Adrenal gland (tissue), 12 donors: ENCODE results near the gene PDSS1. TPM values are rescaled to one million over a fixed set of nuclear protein-coding genes. Genes with fewer than 3 reads are reported as not detected.
"Not testable (repeated sequence)": the region's sequence is repeated elsewhere in the genome, so short reads cannot be mapped to it uniquely, and the experiment has no call there.

ENCODE experiments used
- DNase-seq, 7 donors: peaks; one replicate each; pipeline ENCODE4 v3.0.0-alpha.2; 2019 to 2020
- H3K27ac ChIP-seq, 5 donors: fragments of 200-600 bp; sonication (generic) in 4 of 5; 1 replicate in 3 of 5; 2 replicates in 2 of 5; pipeline versions ENCODE4 v1.5.1 to v1.8.0; 2016 to 2020; ENCODE audit warnings: mild to moderate bottlenecking in 1 of 5
- H3K27me3 ChIP-seq: fragments of 200-600 bp; 2 replicates; pipeline ENCODE4 v1.8.0; 2021
- H3K36me3 ChIP-seq, 2 donors: fragments of 200-600 bp; replicated peaks in 1 of 2; 1 replicate in 1 of 2; 2 replicates in 1 of 2; pipeline versions ENCODE4 v1.5.1 to v1.8.0; 2018 to 2022
- H3K4me1 ChIP-seq, 2 donors: fragments of 200-600 bp; replicated peaks in 1 of 2; 1 replicate in 1 of 2; 2 replicates in 1 of 2; pipeline versions ENCODE4 v1.5.1 to v1.8.0; 2018 to 2021
- H3K4me3 ChIP-seq, 4 donors: fragments of 200-600 bp; sonication (generic) in 3 of 4; one replicate each; pipeline ENCODE4 v1.5.1; 2016 to 2018
- H3K9me3 ChIP-seq, 3 donors: fragments of 200-600 bp; sonication (generic) in 1 of 3; replicated peaks in 1 of 3; 1 replicate in 2 of 3; 2 replicates in 1 of 3; pipeline versions ENCODE4 v1.5.1 to v1.8.0; 2016 to 2021
- POLR2A ChIP-seq, 2 donors: fragments of 450-650 bp; IDR thresholded peaks; one replicate each; pipeline ENCODE4 v1.6.1; 2017; ENCODE audit warnings: antibody characterized with exemption in 2 of 2, mild to moderate bottlenecking in 2 of 2, moderate library complexity in 1 of 2
- WGBS, 4 donors: extraction: QIAGEN DNeasy Blood & Tissue Kit in 2 of 4; methylation state at CpG; one replicate each; pipeline versions ENCODE4 v1.1.5 to v1.1.7; 2013 to 2017; 5-methylcytosine and 5-hydroxymethylcytosine counted together
- intact Hi-C, 2 donors: fragments of 100-400 bp; cut with DNase I; formaldehyde crosslinking; loops; one replicate each; pipeline versions ENCODE4 v1.14.1 to v1.15.0; 2022 to 2023
- polyA plus RNA-seq, 3 donors: library from polyadenylated mRNA; stranded (reverse); fragments of 200-250 nt in 2 of 3; fragments of 350-450 nt in 1 of 3; fragmentation: Illumina TruSeq in 1 of 3; extraction: RNeasy Lipid Tissue Mini Kit (QIAGEN cat#74804) in 1 of 3; gene quantifications; one replicate each; pipeline ENCODE4 v1.2.3, GENCODE V29; 2013 to 2014
- total RNA-seq, 9 donors: library from RNA; depleted of rRNA in 4 of 9; stranded (reverse); fragments of >200 nt in 4 of 9; fragments of 120-200 nt in 1 of 9; fragmentation: NEBNext Ultra II Directional in 1 of 9; extraction: Animal tissue kit (Norgen Biotek cat#: 25700) in 1 of 9; gene quantifications; one replicate each; pipeline versions ENCODE4 v1.1.0 to v1.2.4, GENCODE V29; 2013 to 2023
- TF ChIP-seq, protein P1 (sequence below), 6 experiments: fragments of 450-650 bp in 4 of 6; fragments of 200-600 bp in 2 of 6; sonication (generic) in 1 of 6; IDR thresholded peaks; 1 replicate in 5 of 6; 2 replicates in 1 of 6; pipeline versions ENCODE4 v1.5.1 to v1.8.0; 2016 to 2021; ENCODE audit warnings: antibody characterized with exemption in 6 of 6, mild to moderate bottlenecking in 2 of 6, moderate library complexity in 1 of 6
- donor health status: healthy with polysubstance abuse.
- donor health status: Bipolar disorder and iron deficiency.
- donor health status: DM: yes; HTN: yes; CAD: no.
- donor health status: DM: no; HTN: no; CAD: no.
- donor health status: DM: no; HTN: no; CAD: no.
- donor health status: DM: yes; HTN: yes; CAD: no.

PDSS1 gene
- total and polyA plus RNA-seq, 12 donors: 1.2 to 7.4 (median 3.1) TPM

GRCh38 chr10:26675873-26676257, 21.6 kb upstream of the PDSS1 start:
- TF ChIP-seq POLR2A (IDR thresholded peaks at IDR 0.05): no peak
- TF ChIP-seq, protein P1, sequence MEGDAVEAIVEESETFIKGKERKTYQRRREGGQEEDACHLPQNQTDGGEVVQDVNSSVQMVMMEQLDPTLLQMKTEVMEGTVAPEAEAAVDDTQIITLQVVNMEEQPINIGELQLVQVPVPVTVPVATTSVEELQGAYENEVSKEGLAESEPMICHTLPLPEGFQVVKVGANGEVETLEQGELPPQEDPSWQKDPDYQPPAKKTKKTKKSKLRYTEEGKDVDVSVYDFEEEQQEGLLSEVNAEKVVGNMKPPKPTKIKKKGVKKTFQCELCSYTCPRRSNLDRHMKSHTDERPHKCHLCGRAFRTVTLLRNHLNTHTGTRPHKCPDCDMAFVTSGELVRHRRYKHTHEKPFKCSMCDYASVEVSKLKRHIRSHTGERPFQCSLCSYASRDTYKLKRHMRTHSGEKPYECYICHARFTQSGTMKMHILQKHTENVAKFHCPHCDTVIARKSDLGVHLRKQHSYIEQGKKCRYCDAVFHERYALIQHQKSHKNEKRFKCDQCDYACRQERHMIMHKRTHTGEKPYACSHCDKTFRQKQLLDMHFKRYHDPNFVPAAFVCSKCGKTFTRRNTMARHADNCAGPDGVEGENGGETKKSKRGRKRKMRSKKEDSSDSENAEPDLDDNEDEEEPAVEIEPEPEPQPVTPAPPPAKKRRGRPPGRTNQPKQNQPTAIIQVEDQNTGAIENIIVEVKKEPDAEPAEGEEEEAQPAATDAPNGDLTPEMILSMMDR (IDR thresholded peaks at IDR 0.05): no peak
- Histone ChIP-seq H3K9me3 (no peaks in the 10 kb centered on the region), H3K27ac (no peak overlapping the region), H3K36me3 (no peaks in the 10 kb centered on the region), H3K27me3 (peaks cover 4% of the 10 kb centered on the region), H3K4me3 (no peak overlapping the region), H3K4me1 (no peaks in the 10 kb centered on the region)
- WGBS, 4 donors: 82 to 100% (median 91%) methylated on average over 1 of the region's 1 CpG
- DNase-seq: no peak
- intact Hi-C loops: no loop called here

DNA sequence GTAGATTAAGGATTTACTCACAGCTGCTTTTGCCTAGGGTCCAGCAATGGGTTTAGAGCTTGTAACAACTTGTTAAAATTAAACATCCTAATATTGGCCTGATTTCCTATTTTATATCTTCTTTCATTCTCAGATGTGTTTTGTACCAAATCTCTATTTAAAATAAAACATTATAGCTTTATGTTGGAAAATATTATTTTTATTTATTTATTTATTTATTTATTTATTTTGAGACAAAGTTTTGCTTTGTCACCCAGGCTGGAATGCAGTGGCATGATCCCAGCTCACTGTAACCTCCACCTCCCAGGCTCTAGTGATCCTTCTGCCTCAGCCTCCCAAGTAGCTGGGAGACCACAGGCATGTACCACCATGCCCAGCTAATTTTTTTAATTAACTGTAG, 17.9 kb upstream of the PDSS1 start:
- H3K4me1 ChIP-seq: no peaks in the 10 kb centered on the region
- no peaks in the 10 kb centered on the region for H3K36me3 ChIP-seq
- H3K4me3 ChIP-seq: no peak overlapping the region
- H3K27me3 ChIP-seq: peaks cover 7% of the 10 kb centered on the region
- H3K27ac ChIP-seq: no peak overlapping the region
- no peaks in the 10 kb centered on the region for H3K9me3 ChIP-seq
- no peak for DNase-seq
- TF ChIP-seq, protein P1 (IDR thresholded peaks at IDR 0.05): no peak
- TF ChIP-seq POLR2A (IDR thresholded peaks at IDR 0.05): no peak
- intact Hi-C loops: no loop called here

GRCh38 chr10:26681076-26681475, 16.4 kb upstream of the PDSS1 start:
- H3K4me3 ChIP-seq: no peak overlapping the region
- no peak overlapping the region for H3K27ac ChIP-seq
- H3K36me3 ChIP-seq: no peaks in the 10 kb centered on the region
- 55 to 74% (median 70%) methylated on average over 1 of the region's 1 CpG for WGBS, 4 donors
- DNase-seq: no peak
- intact Hi-C loops: no loop called here
- TF ChIP-seq, protein P1 (IDR thresholded peaks at IDR 0.05): no peak
- no peak for TF ChIP-seq POLR2A (IDR thresholded peaks at IDR 0.05)
- H3K27me3 ChIP-seq: peaks cover 7% of the 10 kb centered on the region
- H3K9me3 ChIP-seq: no peaks in the 10 kb centered on the region
- no peaks in the 10 kb centered on the region for H3K4me1 ChIP-seq

DNA sequence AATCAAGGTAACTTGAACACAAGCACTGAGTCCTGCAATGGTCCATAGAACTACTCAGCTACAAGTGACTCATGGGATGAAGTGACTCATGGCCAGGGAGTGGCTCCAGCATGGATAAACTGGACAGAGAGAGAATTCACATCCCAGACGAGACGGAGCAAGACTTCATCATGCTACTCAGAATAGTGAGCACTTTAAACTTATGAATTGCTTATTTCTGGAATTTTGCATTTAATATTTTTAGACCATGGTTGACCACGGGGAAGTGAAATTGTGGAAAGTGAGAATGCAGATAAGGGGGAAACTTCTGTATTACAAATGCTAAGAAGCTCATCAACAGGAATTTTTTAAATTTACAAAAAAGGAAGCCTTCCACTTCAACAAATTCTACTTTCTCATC, 15.5 kb upstream of the PDSS1 start:
- H3K36me3 ChIP-seq, H3K27me3 ChIP-seq, H3K9me3 ChIP-seq, H3K4me3 ChIP-seq, H3K27ac ChIP-seq, H3K4me1 ChIP-seq, intact Hi-C loops: not testable (repeated sequence)
- DNase-seq: peak in 3 of 7 donors; percentile 33 to 44 (median 39)
- 20 to 40% (median 29%) methylated on average over 3 of the region's 3 CpGs for WGBS, 4 donors

GRCh38 chr10:26682931-26683330, 14.6 kb upstream of the PDSS1 start:
- H3K4me3 ChIP-seq: no peak overlapping the region
- H3K9me3 ChIP-seq: no peaks in the 10 kb centered on the region
- no peaks in the 10 kb centered on the region for H3K36me3 ChIP-seq
- WGBS, 4 donors: 55 to 66% (median 60%) methylated on average over 6 of the region's 6 CpGs
- peaks cover 4% of the 10 kb centered on the region for H3K27me3 ChIP-seq
- no peak for DNase-seq
- TF ChIP-seq, protein P1 (IDR thresholded peaks at IDR 0.05): no peak
- TF ChIP-seq POLR2A (IDR thresholded peaks at IDR 0.05): no peak
- H3K4me1 ChIP-seq: no peaks in the 10 kb centered on the region
- intact Hi-C loops: no loop called here
- H3K27ac ChIP-seq: no peak overlapping the region
